ENCODE measurements around the gene SKA2. TPM values are rescaled to one million over a fixed set of nuclear protein-coding genes. Genes with fewer than 3 reads are reported as not detected.

The SKA2 gene
- total and polyA plus RNA-seq, 2 donors from 2014 or later, result 29.2 to 40.3 TPM

- Histone ChIP-seq H3K27ac (ENCODE audit: low read depth in 2 of 2, low read length in 2 of 2) (no peak overlapping the region), H3K27me3 (ENCODE audit: control insufficient read depth, insufficient read depth, low read length) (no peaks in the 10 kb centered on the region), H3K4me1 (ENCODE audit: control insufficient read depth in 2 of 3, insufficient read depth in 2 of 3, low read depth in 1 of 3, low read length in 3 of 3) (peaks cover 0 to 6% (median 3%) of the 10 kb centered on the region in 3 donors), H3K9ac (ENCODE audit: low read length in 3 of 3) (no peak overlapping the region), H3K4me3 (ENCODE audit: low read length in 3 of 3) (no peak overlapping the region), H3K36me3 (ENCODE audit: control insufficient read depth in 2 of 3, insufficient read depth in 3 of 3, low read length in 3 of 3) (no peaks in the 10 kb centered on the region), H3K9me3 (ENCODE audit: control insufficient read depth in 2 of 3, insufficient read depth in 1 of 3, low read length in 3 of 3) (no peaks in the 10 kb centered on the region)
- FAIRE-seq (no peak), DNase-seq (peak in 2 of 5 donors; percentile 3 to 30)
- intact Hi-C loops (cut with DNase I), result no loop called here
- no peak for TF ChIP-seq CTCF (IDR thresholded peaks at IDR 0.05; ENCODE audit: borderline replicate concordance, extremely low read depth, insufficient read depth)
Measured at GRCh38 chr17:59152925-59153324, 2.1 kb downstream of the SKA2 start.

DNA sequence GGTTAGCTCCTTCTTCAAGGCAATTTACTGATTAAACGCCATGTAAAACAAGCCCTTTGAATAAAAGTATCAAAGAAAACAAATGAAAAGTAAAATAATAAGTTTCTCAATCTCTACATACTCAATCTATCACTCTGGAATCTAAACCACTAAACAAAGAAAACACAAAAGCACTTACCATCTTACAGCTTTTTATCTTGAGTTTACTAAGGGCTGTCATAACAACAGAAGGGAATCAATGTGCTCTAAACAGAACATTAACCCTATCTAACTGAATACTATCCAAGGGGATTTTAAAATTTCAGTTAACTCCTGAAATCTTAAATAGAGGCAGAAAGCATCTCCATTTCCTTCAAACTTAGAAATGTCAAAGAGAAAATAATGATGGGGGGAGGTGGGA is 3.4 kb downstream of the SKA2 start:
- no peak for TF ChIP-seq CTCF (IDR thresholded peaks at IDR 0.05; ENCODE audit: borderline replicate concordance, extremely low read depth, insufficient read depth)
- no peak overlapping the region for H3K27ac ChIP-seq (ENCODE audit: low read depth in 2 of 2, low read length in 2 of 2)
- intact Hi-C loops (cut with DNase I), result no loop called here
- H3K36me3 ChIP-seq (ENCODE audit: control insufficient read depth in 2 of 3, insufficient read depth in 3 of 3, low read length in 3 of 3), result no peaks in the 10 kb centered on the region
- FAIRE-seq (no peak), DNase-seq (peak in 2 of 5 donors; percentile 5 to 14)
- peaks cover 0 to 6% (median 3%) of the 10 kb centered on the region in 3 donors for H3K4me1 ChIP-seq (ENCODE audit: control insufficient read depth in 2 of 3, insufficient read depth in 2 of 3, low read depth in 1 of 3, low read length in 3 of 3)
- no peak overlapping the region for H3K9ac ChIP-seq (ENCODE audit: low read length in 3 of 3)
- H3K4me3 ChIP-seq (ENCODE audit: low read length in 3 of 3), result no peak overlapping the region
- H3K9me3 ChIP-seq (ENCODE audit: control insufficient read depth in 2 of 3, insufficient read depth in 1 of 3, low read length in 3 of 3), result no peaks in the 10 kb centered on the region
- H3K27me3 ChIP-seq (ENCODE audit: control insufficient read depth, insufficient read depth, low read length), result no peaks in the 10 kb centered on the region

GRCh38 chr17:59151006-59151405 is 4.0 kb downstream of the SKA2 start:
- Histone ChIP-seq H3K27me3 (ENCODE audit: control insufficient read depth, insufficient read depth, low read length) (no peaks in the 10 kb centered on the region), H3K36me3 (ENCODE audit: control insufficient read depth in 2 of 3, insufficient read depth in 3 of 3, low read length in 3 of 3) (no peaks in the 10 kb centered on the region), H3K9me3 (ENCODE audit: control insufficient read depth in 2 of 3, insufficient read depth in 1 of 3, low read length in 3 of 3) (no peaks in the 10 kb centered on the region), H3K9ac (ENCODE audit: low read length in 3 of 3) (no peak overlapping the region), H3K27ac (ENCODE audit: low read depth in 2 of 2, low read length in 2 of 2) (no peak overlapping the region), H3K4me3 (ENCODE audit: low read length in 3 of 3) (no peak overlapping the region), H3K4me1 (ENCODE audit: control insufficient read depth in 2 of 3, insufficient read depth in 2 of 3, low read depth in 1 of 3, low read length in 3 of 3) (peaks cover 0 to 3% (median 3%) of the 10 kb centered on the region in 3 donors)
- intact Hi-C loops (cut with DNase I), result no loop called here
- FAIRE-seq, result no peak
- TF ChIP-seq CTCF (IDR thresholded peaks at IDR 0.05; ENCODE audit: borderline replicate concordance, extremely low read depth, insufficient read depth), result no peak
- DNase-seq, result peak in 2 of 5 donors; percentile 3 to 15

All from kidney (tissue), 14 donors.